Measurements from ENCODE around the gene HLA-DMB.
"Not testable (repeated sequence)": the region's sequence is repeated elsewhere in the genome, so short reads cannot be mapped to it uniquely, and the experiment has no call there.

The HLA-DMB gene

GRCh38 chr6:32949113-32949512 lies 8.3 kb upstream of the HLA-DMB start:
- DNase-seq: no peak

- peak; percentile 12 to 14 for DNase-seq
Observed at GRCh38 chr6:32947552-32948465, 7.0 kb upstream of the HLA-DMB start.

- DNase-seq: no peak
Observed at GRCh38 chr6:32946893-32947292, 6.1 kb upstream of the HLA-DMB start.

DNA sequence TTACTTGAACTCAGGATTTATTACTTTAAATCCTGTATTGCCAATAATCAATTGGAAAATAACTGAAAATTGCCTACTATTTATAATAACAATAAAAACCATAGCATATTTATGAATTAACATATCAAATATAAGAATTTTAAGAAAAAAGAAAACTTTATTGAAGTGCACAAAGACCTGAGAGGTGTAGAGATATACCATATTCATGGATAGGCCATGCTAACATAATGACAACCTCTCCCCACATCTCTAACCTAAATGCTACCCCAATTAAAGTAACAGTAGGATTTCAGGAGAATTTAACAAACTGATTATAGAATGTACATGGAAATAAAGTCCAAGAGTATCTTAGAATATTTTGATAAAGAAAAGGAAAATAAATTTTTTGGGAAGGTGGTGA lies 5.1 kb upstream of the HLA-DMB start:
- DNase-seq: no peak

DNA sequence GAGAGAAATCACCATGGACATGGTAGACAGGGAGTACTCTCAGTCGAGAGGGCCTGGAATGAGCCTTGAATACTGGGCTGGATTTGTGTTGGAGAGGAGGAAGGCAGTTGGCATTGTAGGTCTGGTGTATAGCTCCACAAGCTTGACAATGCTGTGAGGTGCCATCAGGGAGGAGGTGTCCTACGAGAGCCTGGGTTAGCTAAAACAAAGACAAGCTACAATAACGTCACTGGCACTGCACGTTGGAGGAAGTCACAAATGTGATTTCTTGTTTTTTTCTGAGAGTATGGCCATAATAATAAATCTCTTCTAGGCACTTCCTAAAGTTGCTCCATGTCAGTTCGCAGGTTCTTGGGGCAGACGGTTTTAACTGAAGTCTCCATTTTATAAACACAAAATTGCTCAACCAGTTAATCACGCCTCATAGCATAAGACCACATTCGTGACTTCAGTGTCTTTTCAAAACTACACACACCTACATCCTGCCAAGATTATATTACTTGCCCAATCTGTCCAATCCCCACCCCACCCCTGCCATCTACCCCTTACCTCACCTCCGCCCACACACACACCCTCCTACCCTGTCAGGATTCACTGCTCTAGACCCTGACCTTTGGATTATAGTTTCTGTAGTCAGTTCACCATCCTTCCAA lies 4.4 kb upstream of the HLA-DMB start:
- no peak for DNase-seq

DNA sequence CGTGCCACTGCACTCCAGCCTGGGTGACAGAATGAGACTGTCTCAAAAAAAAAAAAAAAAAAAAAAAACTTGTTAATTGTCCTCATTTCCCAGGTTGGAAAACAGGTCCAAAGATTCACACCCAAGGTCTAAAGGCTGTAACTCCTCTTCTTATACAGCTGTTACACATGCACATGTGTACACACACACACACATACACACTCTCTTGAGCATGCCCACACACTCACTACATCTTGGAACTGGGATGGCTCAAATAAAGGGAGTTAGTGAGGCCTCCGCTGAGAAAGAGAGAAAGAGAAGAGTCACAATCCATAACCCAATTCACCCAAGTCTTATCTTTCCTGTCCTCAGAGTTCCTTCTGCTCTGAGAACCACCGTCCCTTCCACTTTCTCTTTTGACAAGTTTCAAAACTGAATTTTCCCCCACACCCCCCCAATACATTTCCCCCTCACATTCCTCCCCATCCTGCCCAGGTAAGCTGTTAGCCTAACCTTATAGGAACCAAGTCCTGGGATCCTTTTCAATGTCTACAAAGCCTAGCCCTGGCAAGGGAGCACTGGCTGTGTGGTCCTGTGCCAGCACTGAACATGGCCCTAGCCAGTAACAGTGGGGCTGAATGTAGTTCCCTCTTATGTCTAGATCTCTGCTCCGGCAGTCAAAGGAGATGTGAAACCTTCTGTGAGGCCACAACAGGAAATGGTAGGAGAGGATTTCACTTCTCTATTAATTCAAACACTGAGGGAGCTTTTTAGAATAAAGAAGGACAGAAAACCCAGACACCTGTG lies 3.2 kb upstream of the HLA-DMB start:
- DNase-seq: peak; percentile 76 to 80

- not testable (repeated sequence) for DNase-seq
Observed at GRCh38 chr6:32942555-32943123, 1.8 kb upstream of the HLA-DMB start.

GRCh38 chr6:32941214-32941768 lies 463 bp upstream of the HLA-DMB start:
- peak; percentile 8 to 11 for DNase-seq

DNA sequence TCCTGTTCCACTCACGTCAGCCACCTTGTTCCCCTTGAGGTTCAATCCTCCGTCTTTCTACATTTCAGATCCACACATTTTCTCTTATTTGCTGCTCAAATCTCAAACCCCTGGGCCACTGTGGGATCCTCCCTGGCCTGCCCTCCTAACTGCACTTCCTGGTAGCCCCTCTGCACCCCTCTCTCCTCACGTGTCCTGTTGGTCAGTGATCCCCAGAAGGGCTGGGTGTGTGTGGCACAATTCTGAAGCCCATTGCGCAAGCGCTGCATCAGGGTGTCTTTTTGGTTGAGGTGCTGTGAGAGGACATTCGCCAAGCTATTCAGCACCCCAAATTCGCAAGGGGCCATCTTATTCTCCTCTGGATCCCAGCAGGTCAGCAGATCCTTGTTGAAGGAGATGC lies 2.3 kb downstream of the HLA-DMB start:
- no peak for DNase-seq

- DNase-seq: peak in 1 of 2 experiments; percentile 9
Observed at GRCh38 chr6:32937230-32937633, 3.6 kb downstream of the HLA-DMB start.

DNA sequence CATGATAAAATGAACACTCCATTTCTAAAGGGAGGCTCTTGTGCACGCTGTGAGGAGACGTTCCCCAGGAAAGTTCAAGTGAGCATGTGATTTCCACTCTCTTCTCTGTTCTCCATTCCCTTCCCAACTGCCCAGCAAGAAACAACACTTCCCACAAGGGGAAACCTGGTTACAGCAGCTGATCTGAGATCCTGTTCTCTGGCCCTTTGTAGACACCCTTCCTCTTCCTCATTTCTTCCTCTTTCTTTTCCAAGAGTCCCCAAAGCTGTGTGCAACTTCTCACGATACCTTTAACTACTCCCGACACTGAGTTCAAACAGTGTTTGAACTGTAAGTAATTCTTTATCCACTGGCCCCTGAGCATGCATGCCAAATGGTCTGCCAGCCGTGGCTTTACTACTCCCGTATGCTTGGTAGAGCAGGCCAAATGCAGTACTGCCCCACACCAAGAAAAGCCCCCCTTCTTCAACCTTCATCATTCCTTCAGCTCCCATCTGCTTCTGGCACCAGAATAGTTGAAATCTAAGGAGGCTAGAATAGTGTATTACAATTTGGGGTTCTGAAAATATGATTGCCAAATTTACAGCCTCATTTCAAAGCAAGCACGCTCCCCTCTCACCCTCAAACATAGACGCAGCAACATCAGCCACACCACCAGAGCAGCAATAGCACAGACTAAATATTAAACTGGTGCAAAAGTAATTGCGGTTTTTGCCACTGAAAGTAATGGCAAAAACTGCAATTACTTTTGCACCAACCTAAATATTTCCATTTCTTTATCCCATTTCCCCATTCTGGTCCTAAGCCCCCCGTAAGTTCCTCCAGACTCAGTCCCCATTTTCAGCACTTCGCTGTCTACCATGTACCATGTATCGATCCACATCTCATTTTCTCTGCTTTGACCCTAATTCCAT lies 4.3 kb downstream of the HLA-DMB start:
- DNase-seq: peak in 1 of 2 experiments; percentile 10

DNA sequence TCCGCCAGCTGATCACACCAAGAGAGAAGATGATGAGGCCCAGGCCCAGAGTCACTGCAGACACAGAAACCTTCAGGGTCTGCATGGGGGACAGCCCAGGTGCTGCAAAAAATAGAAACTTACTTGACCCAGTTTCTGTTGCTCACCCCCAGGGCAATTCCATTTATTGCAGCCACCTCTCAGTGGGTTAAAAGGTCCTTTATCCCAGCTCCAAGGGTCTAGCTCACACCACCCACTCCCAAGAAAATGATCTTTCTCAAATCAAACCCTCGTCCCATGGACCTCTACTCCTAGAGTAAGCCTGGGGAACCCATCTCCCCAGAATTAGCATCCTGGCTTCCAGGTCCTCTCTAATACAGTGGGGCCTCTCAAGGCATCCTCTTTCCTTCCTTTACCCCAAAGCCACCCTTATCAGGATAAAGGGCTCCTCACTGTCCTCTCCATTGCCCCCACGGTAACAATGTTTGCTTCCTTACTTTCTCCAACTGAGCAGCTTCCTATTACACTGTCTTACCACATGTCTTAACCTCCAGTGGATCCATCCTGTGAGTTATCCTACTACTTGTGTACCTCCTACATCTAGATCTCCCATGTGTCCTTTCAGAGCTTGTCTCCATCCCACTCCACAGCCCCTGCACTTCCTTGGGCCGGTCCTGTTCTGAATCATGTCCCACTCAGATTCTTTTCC lies 5.1 kb downstream of the HLA-DMB start:
- DNase-seq: no peak

DNA sequence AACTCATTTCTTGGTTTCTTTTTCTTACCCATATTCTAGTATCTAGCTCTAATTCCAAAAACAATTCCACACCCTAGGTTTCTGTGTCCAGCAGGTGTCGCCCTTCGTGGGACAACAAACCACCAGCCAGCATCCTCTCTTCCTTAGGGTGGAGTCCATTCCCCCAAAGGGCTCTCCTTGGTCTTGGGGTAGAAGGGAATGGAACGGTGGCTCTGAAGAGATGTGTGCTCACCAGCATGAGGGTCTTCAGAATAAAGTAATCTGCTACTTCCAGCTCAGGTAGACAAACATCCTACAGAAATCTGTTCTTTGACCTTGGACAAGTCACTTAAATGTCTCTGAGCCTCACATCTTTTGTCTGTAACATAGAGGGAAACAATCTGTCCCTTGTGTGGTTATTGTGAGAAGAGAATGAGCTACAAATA lies 7.2 kb downstream of the HLA-DMB start:
- DNase-seq: peak; percentile 71 to 79

DNA sequence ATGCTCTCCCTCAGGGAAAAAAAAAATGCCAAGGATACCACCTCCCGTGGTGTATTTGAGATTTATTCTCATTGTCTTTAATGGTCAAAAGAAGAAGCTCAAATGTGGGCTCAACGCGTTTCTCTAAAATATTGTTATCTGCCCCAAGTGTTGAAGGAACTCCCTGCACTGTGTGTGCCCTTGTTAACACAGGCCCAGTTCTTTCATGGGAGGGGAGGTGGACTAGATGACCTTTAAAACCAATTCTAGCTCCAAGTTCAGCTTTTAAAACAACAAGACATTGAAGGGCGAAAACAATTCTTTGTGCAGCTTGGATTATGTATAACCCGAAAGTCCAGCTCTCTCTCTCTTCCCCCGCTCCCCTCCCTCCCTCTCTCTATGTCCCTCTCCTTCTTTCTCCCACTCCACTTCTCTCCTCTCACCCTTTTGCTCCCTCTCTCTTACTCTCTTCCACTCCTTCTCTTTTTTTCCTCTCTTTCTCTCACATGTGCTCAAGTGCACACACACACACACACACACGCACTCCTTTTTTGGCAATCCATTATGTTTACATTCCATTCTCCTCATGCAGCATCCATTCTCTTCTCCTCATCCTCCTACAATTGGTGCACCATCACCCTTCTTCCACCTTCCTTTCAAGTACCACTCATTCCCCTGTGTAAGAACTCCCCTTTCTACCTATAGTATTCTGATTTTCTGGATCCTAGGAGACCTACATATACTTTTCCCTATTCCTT lies 8.5 kb downstream of the HLA-DMB start:
- DNase-seq: no peak

DNA sequence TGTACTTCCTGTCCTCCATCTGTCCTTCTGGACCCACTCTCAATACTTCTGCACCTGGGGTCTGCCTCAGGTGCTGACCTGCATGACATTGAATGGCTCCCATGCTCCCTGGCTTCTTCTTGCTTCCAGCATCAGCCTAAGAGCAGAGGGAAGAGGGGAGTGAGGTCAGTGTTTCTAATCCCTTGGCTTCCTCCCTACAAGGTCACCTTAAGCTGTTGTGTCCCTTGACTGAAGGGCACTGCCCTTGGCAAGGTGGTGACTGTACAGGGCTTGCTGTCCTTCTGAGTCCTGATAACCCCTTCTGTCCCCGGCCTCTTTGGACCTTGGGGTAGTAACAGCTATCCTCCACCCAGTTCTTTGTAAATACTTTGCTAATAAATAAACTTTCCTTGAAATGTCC lies 9.6 kb downstream of the HLA-DMB start:
- no peak for DNase-seq

GRCh38 chr6:32922083-32922482 lies 18.7 kb downstream of the HLA-DMB start:
- DNase-seq: no peak

GRCh38 chr6:32920715-32921114 lies 20.1 kb downstream of the HLA-DMB start:
- peak in 1 of 2 experiments; percentile 11 for DNase-seq

DNA sequence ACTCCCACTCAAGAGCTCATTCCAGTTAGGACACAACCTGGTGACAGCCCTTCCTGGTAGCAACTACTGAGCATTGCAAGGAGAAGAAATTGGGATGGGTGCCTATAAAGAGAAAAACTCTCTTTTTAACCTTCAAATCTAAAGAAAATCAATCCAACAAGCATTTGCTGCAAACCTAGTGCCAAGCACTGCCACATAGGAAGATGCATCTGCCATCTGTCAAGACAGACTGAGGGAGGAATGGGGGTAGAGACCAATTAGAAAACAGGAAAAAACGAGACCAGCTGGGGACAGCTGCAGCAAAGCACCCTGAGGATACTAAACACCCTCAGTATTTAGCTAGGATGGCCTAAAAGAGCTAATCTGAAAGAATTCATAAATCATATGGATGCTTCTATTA lies 27.9 kb downstream of the HLA-DMB start:
- no peak for DNase-seq

DNA sequence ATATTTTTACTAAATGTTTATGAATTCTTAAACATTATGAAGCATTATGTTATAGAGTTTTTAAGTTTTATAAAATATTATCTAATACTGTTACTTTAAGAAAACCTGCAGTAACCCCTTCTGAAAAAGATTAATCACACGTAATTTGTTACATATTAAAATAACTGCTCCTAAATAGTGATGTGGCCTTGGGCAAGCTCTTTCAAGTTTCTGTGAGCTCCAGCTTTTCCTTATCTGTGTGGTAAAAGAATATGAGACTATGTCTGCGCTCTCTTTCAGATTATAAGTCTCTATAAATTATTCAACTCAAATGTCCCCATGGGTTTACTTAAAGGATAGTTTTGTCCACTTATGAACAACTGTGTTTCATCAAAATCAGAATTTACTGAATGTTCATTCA lies 31.9 kb downstream of the HLA-DMB start:
- DNase-seq: no peak

- no peak for DNase-seq
Observed at GRCh38 chr6:32906539-32906938, 34.3 kb downstream of the HLA-DMB start.

Data from Kasumi-1 (cell line).